HG03060 (cell line): Measurements from ENCODE around the gene PCDH10.

Experiments
- ATAC-seq: cut with Tn5 transposase; IDR thresholded peaks from one replicate; pipeline ENCODE4 v1.9.1; 2021; ENCODE audit warnings: low read depth, moderate number of reproducible peaks; ENCODE audit not compliant: unreplicated experiment

Gene PCDH10

GRCh38 chr4:133148690-133149363 lies at the start of gene PCDH10:
PCDH10 (plus strand) TSS chr4:133149294; CDS start chr4:133150141, 847 bp downstream.
- ATAC-seq, result peak; percentile 78

GRCh38 chr4:133102043-133102442 lies 47.1 kb upstream of the PCDH10 start:
- no peak for ATAC-seq

- no peak for ATAC-seq
Observed at GRCh38 chr4:133102612-133103409, 46.3 kb upstream of the PCDH10 start.

GRCh38 chr4:133112641-133113040 lies 36.5 kb upstream of the PCDH10 start:
- no peak for ATAC-seq

GRCh38 chr4:133124746-133125145 lies 24.3 kb upstream of the PCDH10 start:
- no peak for ATAC-seq

GRCh38 chr4:133127500-133127899 lies 21.6 kb upstream of the PCDH10 start:
- ATAC-seq, result no peak

GRCh38 chr4:133129237-133129636 lies 19.9 kb upstream of the PCDH10 start:
- ATAC-seq, result no peak

- ATAC-seq, result no peak
Observed at GRCh38 chr4:133130171-133130570, 18.9 kb upstream of the PCDH10 start.

GRCh38 chr4:133131829-133132460 lies 17.1 kb upstream of the PCDH10 start:
- no peak for ATAC-seq

GRCh38 chr4:133136833-133137232 lies 12.3 kb upstream of the PCDH10 start:
- no peak for ATAC-seq

- ATAC-seq, result no peak
Observed at GRCh38 chr4:133137571-133137970, 11.5 kb upstream of the PCDH10 start.

- ATAC-seq, result no peak
Observed at GRCh38 chr4:133143775-133144430, 5.2 kb upstream of the PCDH10 start.

- ATAC-seq, result no peak
Observed at GRCh38 chr4:133145241-133145640, 3.9 kb upstream of the PCDH10 start.

- ATAC-seq, result no peak
Observed at GRCh38 chr4:133145758-133146573, 3.1 kb upstream of the PCDH10 start.

GRCh38 chr4:133146574-133147241 lies 2.4 kb upstream of the PCDH10 start:
- ATAC-seq, result no peak

- no peak for ATAC-seq
Observed at GRCh38 chr4:133147286-133147821, 1.7 kb upstream of the PCDH10 start.

- no peak for ATAC-seq
Observed at GRCh38 chr4:133147921-133148689, 989 bp upstream of the PCDH10 start.

- ATAC-seq, result no peak
Observed at GRCh38 chr4:133149364-133149695, 236 bp downstream of the PCDH10 start.
